Measurements from ENCODE around the gene ZSCAN30.

GRCh38 chr18:35276267-35276666 lies 13.8 kb downstream of the ZSCAN30 start:
- TF ChIP-seq, protein P1, sequence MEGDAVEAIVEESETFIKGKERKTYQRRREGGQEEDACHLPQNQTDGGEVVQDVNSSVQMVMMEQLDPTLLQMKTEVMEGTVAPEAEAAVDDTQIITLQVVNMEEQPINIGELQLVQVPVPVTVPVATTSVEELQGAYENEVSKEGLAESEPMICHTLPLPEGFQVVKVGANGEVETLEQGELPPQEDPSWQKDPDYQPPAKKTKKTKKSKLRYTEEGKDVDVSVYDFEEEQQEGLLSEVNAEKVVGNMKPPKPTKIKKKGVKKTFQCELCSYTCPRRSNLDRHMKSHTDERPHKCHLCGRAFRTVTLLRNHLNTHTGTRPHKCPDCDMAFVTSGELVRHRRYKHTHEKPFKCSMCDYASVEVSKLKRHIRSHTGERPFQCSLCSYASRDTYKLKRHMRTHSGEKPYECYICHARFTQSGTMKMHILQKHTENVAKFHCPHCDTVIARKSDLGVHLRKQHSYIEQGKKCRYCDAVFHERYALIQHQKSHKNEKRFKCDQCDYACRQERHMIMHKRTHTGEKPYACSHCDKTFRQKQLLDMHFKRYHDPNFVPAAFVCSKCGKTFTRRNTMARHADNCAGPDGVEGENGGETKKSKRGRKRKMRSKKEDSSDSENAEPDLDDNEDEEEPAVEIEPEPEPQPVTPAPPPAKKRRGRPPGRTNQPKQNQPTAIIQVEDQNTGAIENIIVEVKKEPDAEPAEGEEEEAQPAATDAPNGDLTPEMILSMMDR (IDR thresholded peaks at IDR 0.05; ENCODE audit: low read length) = no peak
- TF ChIP-seq EZH2 (IDR thresholded peaks at IDR 0.05; ENCODE audit: borderline replicate concordance, low read length) = no peak

All from OCI-LY1 (cell line).